CD4-positive, alpha-beta T cell treated with Interleukin-15 for 1 hour (primary cell): Measurements from ENCODE around the gene SCIMP.
A peak's percentile ranks its signal among the peaks of the same experiment; 100 is the strongest.
"Not testable (repeated sequence)": the region's sequence is repeated elsewhere in the genome, so short reads cannot be mapped to it uniquely, and the experiment has no call there.

Experiments used
- DNase-seq: peaks from one replicate; pipeline ENCODE4 v3.0.0-alpha.2; 2020

SCIMP gene

GRCh38 chr17:5234645-5235576 lies at the start of gene SCIMP:
SCIMP (minus strand) TSS chr17:5234860; CDS start chr17:5234755, 105 bp downstream.
- DNase-seq, result peak; percentile 72

- DNase-seq, result no peak
Measured at GRCh38 chr17:5283571-5284315, 49.1 kb upstream of the SCIMP start.

- peak; percentile 45 for DNase-seq
Measured at GRCh38 chr17:5282642-5283217, 48.1 kb upstream of the SCIMP start.

GRCh38 chr17:5281814-5282641 lies 47.4 kb upstream of the SCIMP start, which contains the start of gene RABEP1:
RABEP1 (plus strand) TSS chr17:5282284; CDS start chr17:5282487, 203 bp downstream.
- DNase-seq, result peak; percentile 92

GRCh38 chr17:5272322-5272721 lies 37.7 kb upstream of the SCIMP start:
- no peak for DNase-seq

- DNase-seq, result no peak
Measured at GRCh38 chr17:5269241-5269960, 34.7 kb upstream of the SCIMP start.

- no peak for DNase-seq
Measured at GRCh38 chr17:5264893-5265292, 30.2 kb upstream of the SCIMP start.

- DNase-seq, result no peak
Measured at GRCh38 chr17:5263441-5263840, 28.8 kb upstream of the SCIMP start.

- no peak for DNase-seq
Measured at GRCh38 chr17:5262416-5262991, 27.8 kb upstream of the SCIMP start.

GRCh38 chr17:5260542-5260941 lies 25.9 kb upstream of the SCIMP start:
- no peak for DNase-seq

- DNase-seq, result no peak
Measured at GRCh38 chr17:5257124-5257523, 22.5 kb upstream of the SCIMP start.

GRCh38 chr17:5254903-5255521 lies 20.4 kb upstream of the SCIMP start:
- DNase-seq, result no peak

- DNase-seq, result no peak
Measured at GRCh38 chr17:5254414-5254813, 19.8 kb upstream of the SCIMP start.

- DNase-seq, result peak; percentile 72
Measured at GRCh38 chr17:5249615-5250014, 15.0 kb upstream of the SCIMP start.

GRCh38 chr17:5248821-5249479 lies 14.3 kb upstream of the SCIMP start:
- DNase-seq, result no peak

- DNase-seq, result no peak
Measured at GRCh38 chr17:5247621-5248020, 13.0 kb upstream of the SCIMP start.

- peak; percentile 34 for DNase-seq
Measured at GRCh38 chr17:5241861-5242671, 7.4 kb upstream of the SCIMP start.

- DNase-seq, result not testable (repeated sequence)
Measured at GRCh38 chr17:5239769-5240168, 5.1 kb upstream of the SCIMP start.

- DNase-seq, result peak; percentile 48
Measured at GRCh38 chr17:5238333-5238732, 3.7 kb upstream of the SCIMP start.
